Prostate gland (tissue), 2 donors: ENCODE results near the gene LBHD1. TPM values are rescaled to one million over a fixed set of nuclear protein-coding genes. Genes with fewer than 3 reads are reported as not detected.

Experiments
- DNase-seq: peaks from one replicate; pipeline ENCODE4 v3.0.0-alpha.2; 2019; ENCODE audit warnings: low spot score
- H3K27ac ChIP-seq, 2 donors: fragments of 200-600 bp; sonication (generic); 2 replicates each; pipeline ENCODE4 v1.5.1; 2017 to 2019
- H3K27me3 ChIP-seq: fragments of 200-600 bp; sonication (generic); replicated peaks from 2 replicates; pipeline ENCODE4 v1.5.1; 2019; ENCODE audit not compliant: insufficient read depth
- H3K36me3 ChIP-seq, 2 donors: fragments of 200-600 bp; sonication (generic); 1 replicate in 1 of 2; 2 replicates in 1 of 2; pipeline versions ENCODE4 v1.5.1 to v1.8.1; 2017 to 2019
- H3K4me1 ChIP-seq: fragments of 200-600 bp; sonication (generic); replicated peaks from 2 replicates; pipeline ENCODE4 v1.5.1; 2019
- H3K4me3 ChIP-seq, 2 donors: fragments of 200-600 bp; sonication (generic); 2 replicates each; pipeline ENCODE4 v1.5.1; 2017 to 2019
- H3K9me3 ChIP-seq: fragments of 200-600 bp; sonication (generic); 2 replicates; pipeline ENCODE4 v1.5.1; 2017
- CTCF ChIP-seq, 4 experiments: fragments of 200-600 bp in 2 of 4; fragments of 450-650 bp in 2 of 4; sonication (generic) in 2 of 4; IDR thresholded peaks; 1 replicate in 3 of 4; 2 replicates in 1 of 4; pipeline ENCODE4 v1.5.1; 2016 to 2019; ENCODE audit warnings: antibody characterized with exemption in 4 of 4, mild to moderate bottlenecking in 2 of 4, moderate library complexity in 2 of 4
- POLR2A ChIP-seq: fragments of 450-650 bp; IDR thresholded peaks from one replicate; pipeline ENCODE4 v1.6.1; 2016; ENCODE audit warnings: antibody characterized with exemption, mild to moderate bottlenecking
- POLR2AphosphoS5 ChIP-seq: sonication (generic); formaldehyde crosslinking; IDR thresholded peaks from one replicate; pipeline ENCODE4 v1.6.1; 2017; ENCODE audit warnings: antibody characterized with exemption
- WGBS: methylation state at CpG from one replicate; pipeline ENCODE4 v1.1.5; 2018; 5-methylcytosine and 5-hydroxymethylcytosine counted together
- intact Hi-C: fragments of 100-400 bp; cut with DNase I; formaldehyde crosslinking; loops from one replicate; pipeline ENCODE4 v1.14.2; 2022
- total RNA-seq, 2 donors: library from RNA; depleted of rRNA; stranded (reverse); fragments of >200 nt; gene quantifications; one replicate each; pipeline ENCODE4 v1.1.0, GENCODE V29; 2016

LBHD1 gene
- total RNA-seq, 2 donors from 2014 or later, result 7.1 to 10.2 TPM

GRCh38 chr11:62632492-62632891 is 39.6 kb downstream of the LBHD1 start:
- no peak overlapping the region for H3K4me3 ChIP-seq
- WGBS, result 86% methylated on average over 6 of the region's 6 CpGs
- H3K4me1 ChIP-seq, result no peaks in the 10 kb centered on the region
- H3K36me3 ChIP-seq, result peaks cover 25 to 65% of the 10 kb centered on the region in 2 donors
- no peak for TF ChIP-seq POLR2AphosphoS5
- no peak for TF ChIP-seq POLR2A
- TF ChIP-seq CTCF (IDR thresholded peaks at IDR 0.05), result no peak
- no peak for DNase-seq
- intact Hi-C loops, result no loop called here
- no peak overlapping the region for H3K27ac ChIP-seq
- no peaks in the 10 kb centered on the region for H3K27me3 ChIP-seq
- no peaks in the 10 kb centered on the region for H3K9me3 ChIP-seq

- WGBS, result 82% methylated on average over 3 of the region's 3 CpGs
- Histone ChIP-seq H3K9me3 (no peaks in the 10 kb centered on the region), H3K27ac (no peak overlapping the region), H3K4me3 (no peak overlapping the region), H3K27me3 (no peaks in the 10 kb centered on the region), H3K36me3 (peaks cover 21 to 54% of the 10 kb centered on the region in 2 donors), H3K4me1 (no peaks in the 10 kb centered on the region)
- DNase-seq, result no peak
- intact Hi-C loops, result no loop called here
- TF ChIP-seq POLR2AphosphoS5 (no peak), POLR2A (no peak), CTCF (IDR thresholded peaks at IDR 0.05) (no peak)
Observed at GRCh38 chr11:62627713-62628112, 44.4 kb downstream of the LBHD1 start.

- peaks cover 5 to 13% of the 10 kb centered on the region in 2 donors for H3K36me3 ChIP-seq
- WGBS, result 84% methylated on average over 7 of the region's 7 CpGs
- no peak overlapping the region for H3K4me3 ChIP-seq
- no peaks in the 10 kb centered on the region for H3K9me3 ChIP-seq
- H3K4me1 ChIP-seq, result peaks cover 6% of the 10 kb centered on the region
- no peak for TF ChIP-seq POLR2A
- no peak for TF ChIP-seq POLR2AphosphoS5
- no peak for TF ChIP-seq CTCF (IDR thresholded peaks at IDR 0.05)
- intact Hi-C loops, result no loop called here
- H3K27ac ChIP-seq, result peak overlapping the region; percentile 77 to 88
- no peak for DNase-seq
- H3K27me3 ChIP-seq, result no peaks in the 10 kb centered on the region
Observed at GRCh38 chr11:62622476-62623089, 49.5 kb downstream of the LBHD1 start.

GRCh38 chr11:62621567-62622470 is 50.2 kb downstream of the LBHD1 start, which contains the start of gene B3GAT3:
B3GAT3 (minus strand) TSS chr11:62621986; CDS start chr11:62621947, 39 bp downstream.
- H3K4me3 ChIP-seq, result peak within 1 kb of the TSS; percentile 64
- TF ChIP-seq POLR2AphosphoS5, result peak; percentile 99
- TF ChIP-seq POLR2A, result peak; percentile 93
- peak in 2 of 4 experiments; percentile 56 to 68 for TF ChIP-seq CTCF (IDR thresholded peaks at IDR 0.05)
- H3K9me3 ChIP-seq, result no peaks in the 10 kb centered on the region
- no peaks in the 10 kb centered on the region for H3K27me3 ChIP-seq
- peak; percentile 98 for DNase-seq
- intact Hi-C loops, result no loop called here
- peaks cover 5 to 13% of the 10 kb centered on the region in 2 donors for H3K36me3 ChIP-seq
- peaks cover 6% of the 10 kb centered on the region for H3K4me1 ChIP-seq
- WGBS, result under 1% methylated on average over 77 of the region's 77 CpGs
- peak within 1 kb of the TSS; percentile 77 to 88 for H3K27ac ChIP-seq
